OCI-LY7 (cell line): ENCODE results near the gene ITIH3. TPM values are rescaled to one million over a fixed set of nuclear protein-coding genes. Genes with fewer than 3 reads are reported as not detected.

ENCODE experiments used
- BruUV-seq: library from RNA; stranded (reverse); fragments of 400-500 nt; replicated peaks from 2 replicates; lab custom pipeline; 2021; lab: Mats Ljungman, UMichigan
- CTCF ChIA-PET: fragments of 300-600 bp; sonication (Branson Sonifier 250); formaldehyde crosslinking; loops from one replicate; lab custom pipeline; 2022; ENCODE audit warnings: antibody characterized with exemption; ENCODE audit not compliant: unreplicated experiment; lab: Charles Lee
- POLR2A ChIA-PET: fragments of 300-600 bp; sonication (Branson Sonifier 250); formaldehyde crosslinking; loops from one replicate; lab custom pipeline; 2022; ENCODE audit warnings: antibody characterized with exemption; lab: Charles Lee
- DNase-seq: peaks from one replicate; pipeline ENCODE4 v3.0.0-alpha.2; 2015; ENCODE audit warnings: low spot score
- H2AFZ ChIP-seq: fragments of 200-600 bp; sonication (generic), shearing (Covaris generic); 2 replicates; pipeline ENCODE4 v1.6.1; 2014; ENCODE audit warnings: mild to moderate bottlenecking, antibody characterized with exemption, low read length, moderate library complexity
- H3K27ac ChIP-seq: fragments of 200-600 bp; sonication (generic); 2 replicates; pipeline ENCODE4 v1.5.1; 2014; ENCODE audit warnings: mixed run types, low read depth, mild to moderate bottlenecking, moderate library complexity, low read length, inconsistent platforms; ENCODE audit not compliant: poor library complexity, severe bottlenecking
- H3K36me3 ChIP-seq: fragments of 200-600 bp; sonication (generic); 2 replicates; pipeline ENCODE4 v1.6.1; 2014; ENCODE audit warnings: mild to moderate bottlenecking, antibody characterized with exemption, low read length, moderate library complexity, mixed read lengths; ENCODE audit not compliant: insufficient read depth
- H3K4me1 ChIP-seq: fragments of 200-600 bp; sonication (generic); 2 replicates; pipeline ENCODE4 v1.5.1; 2014; ENCODE audit warnings: mild to moderate bottlenecking, low read length; ENCODE audit not compliant: insufficient read depth, poor library complexity, severe bottlenecking
- H3K4me2 ChIP-seq: fragments of 200-600 bp; sonication (generic); 2 replicates; pipeline ENCODE4 v1.6.1; 2014; ENCODE audit warnings: mild to moderate bottlenecking, low read length
- H3K4me3 ChIP-seq: fragments of 200-600 bp; sonication (generic); 2 replicates; pipeline ENCODE4 v1.5.1; 2014; ENCODE audit warnings: mild to moderate bottlenecking, low read depth, low read length; ENCODE audit not compliant: poor library complexity, severe bottlenecking
- H3K79me2 ChIP-seq: fragments of 200-600 bp; sonication (generic); 2 replicates; pipeline ENCODE4 v1.6.1; 2016; ENCODE audit warnings: low read depth, mild to moderate bottlenecking, low read length, moderate library complexity, mixed read lengths; ENCODE audit not compliant: insufficient read depth
- H3K9me2 ChIP-seq: fragments of 200-600 bp; sonication (generic); 2 replicates; pipeline ENCODE4 v1.6.1; 2016; ENCODE audit warnings: mild to moderate bottlenecking, low read length, mixed read lengths; ENCODE audit not compliant: insufficient read depth
- H3K9me3 ChIP-seq: fragments of 200-600 bp; sonication (generic); 2 replicates; pipeline ENCODE4 v1.6.1; 2014; ENCODE audit warnings: mild to moderate bottlenecking, mixed run types, low read length, mixed read lengths
- H4K20me1 ChIP-seq: fragments of 200-600 bp; sonication (generic); 2 replicates; pipeline ENCODE4 v1.6.1; 2014; ENCODE audit warnings: mild to moderate bottlenecking, antibody characterized with exemption, low read length, moderate library complexity, mixed read lengths; ENCODE audit not compliant: insufficient read depth
- EZH2phosphoT487 ChIP-seq: fragments of 200-600 bp; sonication (generic); IDR thresholded peaks from 2 replicates; pipeline ENCODE4 v1.6.1; 2018; ENCODE audit warnings: low read depth, borderline replicate concordance, mild to moderate bottlenecking, mixed run types, antibody characterized with exemption, low read length, moderate library complexity, mixed read lengths
- intact Hi-C: fragments of 100-400 bp; cut with micrococcal nuclease; formaldehyde crosslinking; loops from one replicate; pipeline ENCODE4 v1.10.0; 2022; ENCODE audit not compliant: unreplicated experiment
- total RNA-seq, 2 experiments: library from RNA; depleted of rRNA in 1 of 2; stranded (reverse); fragments of >200 nt in 1 of 2; shearing (Covaris generic) in 1 of 2; gene quantifications; 2 replicates each; pipeline ENCODE4 v1.2.3, GENCODE V29; 2014 to 2022
- TF ChIP-seq, protein P1 (sequence below): fragments of 200-600 bp; sonication (generic); conservative IDR thresholded peaks from 2 replicates; pipeline ENCODE4 v1.5.1; 2014; ENCODE audit warnings: mild to moderate bottlenecking, antibody characterized with exemption, low read length, moderate library complexity, mixed read lengths

Gene ITIH3
- total RNA-seq, 2 experiments from 2014 or later = not detected

GRCh38 chr3:52844290-52844975 is 49.8 kb downstream of the ITIH3 start:
- Histone ChIP-seq H3K4me1 (no peaks in the 10 kb centered on the region), H3K4me2 (no peak overlapping the region), H3K27ac (no peak overlapping the region), H3K36me3 (no peaks in the 10 kb centered on the region), H3K9me3 (no peaks in the 10 kb centered on the region), H2AFZ (no peak overlapping the region), H4K20me1 (no peaks in the 10 kb centered on the region), H3K4me3 (no peak overlapping the region), H3K9me2 (no peaks in the 10 kb centered on the region), H3K79me2 (no peaks in the 10 kb centered on the region)
- BruUV-seq = no TSS peak
- no peak for DNase-seq
- CTCF ChIA-PET = no interaction called here
- TF ChIP-seq, protein P1, sequence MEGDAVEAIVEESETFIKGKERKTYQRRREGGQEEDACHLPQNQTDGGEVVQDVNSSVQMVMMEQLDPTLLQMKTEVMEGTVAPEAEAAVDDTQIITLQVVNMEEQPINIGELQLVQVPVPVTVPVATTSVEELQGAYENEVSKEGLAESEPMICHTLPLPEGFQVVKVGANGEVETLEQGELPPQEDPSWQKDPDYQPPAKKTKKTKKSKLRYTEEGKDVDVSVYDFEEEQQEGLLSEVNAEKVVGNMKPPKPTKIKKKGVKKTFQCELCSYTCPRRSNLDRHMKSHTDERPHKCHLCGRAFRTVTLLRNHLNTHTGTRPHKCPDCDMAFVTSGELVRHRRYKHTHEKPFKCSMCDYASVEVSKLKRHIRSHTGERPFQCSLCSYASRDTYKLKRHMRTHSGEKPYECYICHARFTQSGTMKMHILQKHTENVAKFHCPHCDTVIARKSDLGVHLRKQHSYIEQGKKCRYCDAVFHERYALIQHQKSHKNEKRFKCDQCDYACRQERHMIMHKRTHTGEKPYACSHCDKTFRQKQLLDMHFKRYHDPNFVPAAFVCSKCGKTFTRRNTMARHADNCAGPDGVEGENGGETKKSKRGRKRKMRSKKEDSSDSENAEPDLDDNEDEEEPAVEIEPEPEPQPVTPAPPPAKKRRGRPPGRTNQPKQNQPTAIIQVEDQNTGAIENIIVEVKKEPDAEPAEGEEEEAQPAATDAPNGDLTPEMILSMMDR = no peak
- no peak for TF ChIP-seq EZH2phosphoT487
- POLR2A ChIA-PET = no interaction called here
- intact Hi-C loops = no loop called here

DNA sequence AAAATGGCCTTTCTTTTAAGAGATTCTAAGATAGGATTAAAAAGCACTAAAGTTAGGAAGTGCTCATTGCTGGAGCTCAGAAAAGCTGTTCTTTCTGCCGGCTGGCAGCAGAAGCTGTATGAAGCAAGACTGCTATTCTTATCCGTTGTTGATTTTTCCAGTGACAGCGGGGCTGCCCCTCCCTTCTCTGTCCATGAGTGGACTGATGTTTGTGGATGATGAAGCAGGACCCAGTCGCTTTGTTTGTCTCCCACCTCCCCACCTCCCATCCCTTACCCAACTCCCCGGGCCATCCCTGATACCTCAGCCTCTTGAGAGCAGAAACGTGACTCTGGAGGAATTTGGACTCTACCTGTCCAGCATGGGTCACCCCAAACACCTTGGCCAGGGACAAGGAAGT is 50.6 kb downstream of the ITIH3 start:
- Histone ChIP-seq H3K4me2 (no peak overlapping the region), H3K79me2 (no peaks in the 10 kb centered on the region), H2AFZ (no peak overlapping the region), H3K9me3 (no peaks in the 10 kb centered on the region), H3K36me3 (no peaks in the 10 kb centered on the region), H4K20me1 (no peaks in the 10 kb centered on the region), H3K9me2 (no peaks in the 10 kb centered on the region), H3K4me3 (no peak overlapping the region), H3K4me1 (no peaks in the 10 kb centered on the region), H3K27ac (no peak overlapping the region)
- TF ChIP-seq EZH2phosphoT487 = no peak
- TF ChIP-seq, protein P1 = no peak
- intact Hi-C loops = loop anchor here (1.0 kb wide), 1 partner anchor 227 kb away; no protein-coding TSS in a partner anchor
- POLR2A ChIA-PET = no interaction called here
- BruUV-seq = no TSS peak
- CTCF ChIA-PET = no interaction called here
- DNase-seq = no peak

DNA sequence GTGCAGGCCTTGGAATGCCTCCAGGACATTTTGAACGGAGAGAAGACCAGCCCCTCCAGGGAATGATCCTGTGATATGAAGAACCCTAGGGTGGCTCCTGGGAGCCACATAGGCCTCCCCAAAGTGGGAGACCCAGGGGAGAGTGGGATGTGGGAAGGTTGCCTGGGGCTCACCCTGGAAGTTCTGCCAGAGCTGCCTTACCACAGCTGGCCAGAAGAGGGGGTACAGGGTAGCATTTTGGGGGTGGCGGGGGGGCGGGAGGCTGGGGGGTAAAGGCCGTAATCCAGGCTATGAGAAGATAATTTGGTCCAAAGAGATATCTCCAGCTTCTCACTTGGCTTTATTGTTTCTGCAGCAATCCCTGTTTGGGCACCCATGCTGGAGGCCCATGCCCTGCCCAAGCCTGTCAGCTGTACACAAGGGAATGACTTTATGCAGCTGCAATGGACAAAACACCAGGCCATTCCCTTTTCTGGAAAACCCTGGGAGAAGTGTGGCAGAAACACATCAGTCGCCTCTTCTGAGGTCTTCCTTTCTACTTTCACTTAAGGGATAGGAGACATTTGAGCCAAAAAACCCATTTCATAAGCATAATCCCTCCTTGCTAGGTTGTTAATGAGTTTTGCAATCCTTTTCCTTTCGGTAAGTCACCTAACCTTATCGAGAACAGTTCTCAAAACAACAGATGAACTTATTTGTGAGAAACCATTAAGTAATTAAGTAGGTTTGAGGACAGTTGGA is 51.3 kb downstream of the ITIH3 start:
- ChIA-PET CTCF (no interaction called here), POLR2A (no interaction called here)
- Histone ChIP-seq H3K4me1 (no peaks in the 10 kb centered on the region), H3K36me3 (no peaks in the 10 kb centered on the region), H3K27ac (no peak overlapping the region), H4K20me1 (no peaks in the 10 kb centered on the region), H3K9me2 (no peaks in the 10 kb centered on the region), H2AFZ (no peak overlapping the region), H3K4me2 (no peak overlapping the region), H3K4me3 (no peak overlapping the region), H3K9me3 (no peaks in the 10 kb centered on the region), H3K79me2 (no peaks in the 10 kb centered on the region)
- intact Hi-C loops = loop anchor here (1.0 kb wide), 1 partner anchor 226 kb away; no protein-coding TSS in a partner anchor
- no TSS peak for BruUV-seq
- DNase-seq = peak; percentile 22
- TF ChIP-seq, protein P1 = peak; percentile 74
- no peak for TF ChIP-seq EZH2phosphoT487
